GM12864 (cell line): ENCODE measurements around the gene EHBP1.

Source experiments
- DNase-seq: peaks from one replicate; pipeline ENCODE4 v3.0.0-alpha.2; 2011; ENCODE audit warnings: low read depth
- H3K4me3 ChIP-seq: 2 replicates; pipeline ENCODE4 v1.5.1; 2011; ENCODE audit warnings: mild to moderate bottlenecking, low read depth, low read length, control low read depth
- CTCF ChIP-seq: IDR thresholded peaks from 2 replicates; pipeline ENCODE4 v1.5.1; 2011; ENCODE audit warnings: low read depth, mild to moderate bottlenecking, moderate library complexity, low read length, control low read depth, inconsistent platforms; ENCODE audit errors: missing control alignments

The EHBP1 gene

GRCh38 chr2:62947403-62947802 lies 241.9 kb downstream of the EHBP1 start:
- no peak for DNase-seq
- no peak for TF ChIP-seq CTCF
- H3K4me3 ChIP-seq = no peak overlapping the region

- no peak overlapping the region for H3K4me3 ChIP-seq
- no peak for DNase-seq
- no peak for TF ChIP-seq CTCF
These were observed 251.1 kb downstream of the EHBP1 start for GRCh38 chr2:62956651-62957050.

- DNase-seq = no peak
- H3K4me3 ChIP-seq = no peak overlapping the region
- no peak for TF ChIP-seq CTCF
These were observed 252.7 kb downstream of the EHBP1 start for GRCh38 chr2:62958206-62958605.

- no peak overlapping the region for H3K4me3 ChIP-seq
- no peak for DNase-seq
- TF ChIP-seq CTCF = no peak
These were observed 258.5 kb downstream of the EHBP1 start for GRCh38 chr2:62964050-62964449.

GRCh38 chr2:62964671-62965070 lies 259.2 kb downstream of the EHBP1 start:
- H3K4me3 ChIP-seq = no peak overlapping the region
- DNase-seq = no peak
- no peak for TF ChIP-seq CTCF

GRCh38 chr2:62966991-62967390 lies 261.5 kb downstream of the EHBP1 start:
- H3K4me3 ChIP-seq = no peak overlapping the region
- TF ChIP-seq CTCF = no peak
- DNase-seq = no peak

- TF ChIP-seq CTCF = no peak
- no peak overlapping the region for H3K4me3 ChIP-seq
- DNase-seq = no peak
These were observed 262.7 kb downstream of the EHBP1 start for GRCh38 chr2:62968168-62968567.
